ENCODE measurements around the gene SAMD11.

DNA sequence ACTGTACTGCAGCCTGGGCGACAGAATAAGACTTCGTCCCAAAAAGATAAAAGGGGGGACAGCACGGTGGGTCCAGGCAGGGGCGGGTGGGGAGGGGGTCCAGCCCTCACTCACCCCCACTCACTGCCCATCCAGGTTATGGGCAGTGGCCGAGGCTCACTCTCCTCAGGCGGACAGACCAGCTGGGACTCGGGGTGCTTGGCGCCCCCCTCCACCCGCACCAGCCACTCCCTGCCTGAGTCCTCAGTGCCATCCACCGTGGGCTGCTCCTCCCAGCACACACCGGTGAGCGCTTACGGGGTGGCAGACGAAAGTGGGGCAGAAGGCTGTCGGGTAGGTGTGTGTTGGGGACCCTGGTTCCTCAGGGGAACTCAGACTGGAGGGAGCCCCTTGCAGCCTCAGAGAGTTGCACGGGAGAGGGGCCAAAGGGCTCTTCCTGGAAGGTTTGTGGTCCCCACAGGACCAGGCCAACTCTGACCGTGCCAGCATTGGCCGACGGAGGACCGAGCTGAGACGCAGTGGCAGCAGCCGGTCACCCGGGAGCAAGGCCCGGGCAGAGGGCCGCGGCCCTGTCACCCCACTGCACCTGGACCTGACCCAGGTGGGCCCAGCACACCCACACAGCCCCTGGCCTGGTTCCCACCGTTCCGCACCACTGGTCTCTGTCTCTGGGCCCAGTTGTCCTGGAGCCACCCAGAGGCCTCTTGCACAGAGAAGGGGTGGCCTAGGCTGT is 49.2 kb downstream of the SAMD11 start:
- TF ChIP-seq, protein P1, sequence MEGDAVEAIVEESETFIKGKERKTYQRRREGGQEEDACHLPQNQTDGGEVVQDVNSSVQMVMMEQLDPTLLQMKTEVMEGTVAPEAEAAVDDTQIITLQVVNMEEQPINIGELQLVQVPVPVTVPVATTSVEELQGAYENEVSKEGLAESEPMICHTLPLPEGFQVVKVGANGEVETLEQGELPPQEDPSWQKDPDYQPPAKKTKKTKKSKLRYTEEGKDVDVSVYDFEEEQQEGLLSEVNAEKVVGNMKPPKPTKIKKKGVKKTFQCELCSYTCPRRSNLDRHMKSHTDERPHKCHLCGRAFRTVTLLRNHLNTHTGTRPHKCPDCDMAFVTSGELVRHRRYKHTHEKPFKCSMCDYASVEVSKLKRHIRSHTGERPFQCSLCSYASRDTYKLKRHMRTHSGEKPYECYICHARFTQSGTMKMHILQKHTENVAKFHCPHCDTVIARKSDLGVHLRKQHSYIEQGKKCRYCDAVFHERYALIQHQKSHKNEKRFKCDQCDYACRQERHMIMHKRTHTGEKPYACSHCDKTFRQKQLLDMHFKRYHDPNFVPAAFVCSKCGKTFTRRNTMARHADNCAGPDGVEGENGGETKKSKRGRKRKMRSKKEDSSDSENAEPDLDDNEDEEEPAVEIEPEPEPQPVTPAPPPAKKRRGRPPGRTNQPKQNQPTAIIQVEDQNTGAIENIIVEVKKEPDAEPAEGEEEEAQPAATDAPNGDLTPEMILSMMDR (IDR thresholded peaks at IDR 0.05; ENCODE audit: poor library complexity, severe bottlenecking), result no peak
- TF ChIP-seq, protein P2, sequence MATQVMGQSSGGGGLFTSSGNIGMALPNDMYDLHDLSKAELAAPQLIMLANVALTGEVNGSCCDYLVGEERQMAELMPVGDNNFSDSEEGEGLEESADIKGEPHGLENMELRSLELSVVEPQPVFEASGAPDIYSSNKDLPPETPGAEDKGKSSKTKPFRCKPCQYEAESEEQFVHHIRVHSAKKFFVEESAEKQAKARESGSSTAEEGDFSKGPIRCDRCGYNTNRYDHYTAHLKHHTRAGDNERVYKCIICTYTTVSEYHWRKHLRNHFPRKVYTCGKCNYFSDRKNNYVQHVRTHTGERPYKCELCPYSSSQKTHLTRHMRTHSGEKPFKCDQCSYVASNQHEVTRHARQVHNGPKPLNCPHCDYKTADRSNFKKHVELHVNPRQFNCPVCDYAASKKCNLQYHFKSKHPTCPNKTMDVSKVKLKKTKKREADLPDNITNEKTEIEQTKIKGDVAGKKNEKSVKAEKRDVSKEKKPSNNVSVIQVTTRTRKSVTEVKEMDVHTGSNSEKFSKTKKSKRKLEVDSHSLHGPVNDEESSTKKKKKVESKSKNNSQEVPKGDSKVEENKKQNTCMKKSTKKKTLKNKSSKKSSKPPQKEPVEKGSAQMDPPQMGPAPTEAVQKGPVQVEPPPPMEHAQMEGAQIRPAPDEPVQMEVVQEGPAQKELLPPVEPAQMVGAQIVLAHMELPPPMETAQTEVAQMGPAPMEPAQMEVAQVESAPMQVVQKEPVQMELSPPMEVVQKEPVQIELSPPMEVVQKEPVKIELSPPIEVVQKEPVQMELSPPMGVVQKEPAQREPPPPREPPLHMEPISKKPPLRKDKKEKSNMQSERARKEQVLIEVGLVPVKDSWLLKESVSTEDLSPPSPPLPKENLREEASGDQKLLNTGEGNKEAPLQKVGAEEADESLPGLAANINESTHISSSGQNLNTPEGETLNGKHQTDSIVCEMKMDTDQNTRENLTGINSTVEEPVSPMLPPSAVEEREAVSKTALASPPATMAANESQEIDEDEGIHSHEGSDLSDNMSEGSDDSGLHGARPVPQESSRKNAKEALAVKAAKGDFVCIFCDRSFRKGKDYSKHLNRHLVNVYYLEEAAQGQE (IDR thresholded peaks at IDR 0.05; ENCODE audit: borderline replicate concordance), result no peak
- TF ChIP-seq MXI1 (conservative IDR thresholded peaks at IDR 0.05; ENCODE audit: poor library complexity, severe bottlenecking), result no peak

Measured in neural cell (in vitro differentiated cells).